T-helper 17 cell (primary cell): ENCODE measurements around the gene PODNL1. TPM values are rescaled to one million over a fixed set of nuclear protein-coding genes. Genes with fewer than 3 reads are reported as not detected.

Source experiments
- ATAC-seq: fragments of 150-1000 bp; cut with Tn5 transposase; 2 replicates; pipeline ENCODE4 v1.10.0; 2021; ENCODE audit warnings: mild to moderate bottlenecking, moderate library complexity
- DNase-seq, 3 donors: peaks; one replicate each; pipeline versions ENCODE4 v3.0.0 to v3.0.0-alpha.2; 2020 to 2021
- H3K9me3 ChIP-seq: one replicate; pipeline ENCODE4 v1.7.0; 2013; ENCODE audit warnings: low read length, mild to moderate bottlenecking; ENCODE audit not compliant: control insufficient read depth, poor library complexity, severe bottlenecking
- H3K27ac Mint-ChIP-seq: one replicate; pipeline ENCODE4 v1.8.0; 2022; ENCODE audit warnings: mild to moderate bottlenecking, moderate library complexity, mixed read lengths
- H3K27me3 Mint-ChIP-seq: one replicate; pipeline ENCODE4 v1.8.0; 2022; ENCODE audit warnings: mixed read lengths
- H3K36me3 Mint-ChIP-seq: one replicate; pipeline ENCODE4 v1.8.0; 2022; ENCODE audit warnings: low read depth, mixed read lengths
- H3K4me1 Mint-ChIP-seq: one replicate; pipeline ENCODE4 v1.8.0; 2022; ENCODE audit warnings: mild to moderate bottlenecking, mixed read lengths
- H3K4me3 Mint-ChIP-seq: one replicate; pipeline ENCODE4 v1.8.0; 2022; ENCODE audit warnings: mild to moderate bottlenecking, moderate library complexity, mixed read lengths
- total RNA-seq, 4 donors: library from RNA in 2 of 4; stranded (reverse) in 2 of 4; gene quantifications; one replicate each; pipeline ENCODE4 v1.2.3 and lab custom pipeline; 2022 to 2026

Gene PODNL1
- total RNA-seq, 2 donors from 2014 or later, result 0.31 TPM; not detected in 1

GRCh38 chr19:13959141-13959961 lies 21.1 kb upstream of the PODNL1 start:
- no peaks in the 10 kb centered on the region for H3K27me3 Mint-ChIP-seq
- peaks cover 4% of the 10 kb centered on the region for H3K4me1 Mint-ChIP-seq
- H3K4me3 Mint-ChIP-seq, result no peak overlapping the region
- ATAC-seq, result no peak
- DNase-seq, result no peak
- H3K9me3 ChIP-seq, result no peaks in the 10 kb centered on the region
- H3K36me3 Mint-ChIP-seq, result no peaks in the 10 kb centered on the region
- H3K27ac Mint-ChIP-seq, result no peak overlapping the region

DNA sequence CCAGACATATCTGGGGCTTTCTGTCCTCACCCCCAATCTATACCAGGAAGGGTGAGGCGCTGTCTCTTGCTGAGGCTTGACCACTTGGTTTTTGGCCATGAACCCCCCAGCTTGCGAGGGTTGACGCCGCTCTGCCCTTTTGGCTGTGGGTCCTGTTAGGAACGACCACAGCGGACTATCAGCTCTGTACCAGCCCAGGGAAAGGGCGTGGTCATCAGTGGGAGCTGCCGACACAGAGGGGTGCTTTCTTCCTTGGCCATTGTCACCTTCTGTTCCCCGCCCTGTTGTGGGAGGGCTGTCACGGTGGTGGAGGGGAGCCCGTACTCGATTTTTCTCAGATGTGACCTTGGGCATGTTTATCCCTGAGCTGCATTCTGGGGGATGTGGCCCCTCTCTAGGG lies 19.8 kb upstream of the PODNL1 start:
- peaks cover 9% of the 10 kb centered on the region for H3K4me1 Mint-ChIP-seq
- H3K27ac Mint-ChIP-seq, result peak overlapping the region; percentile 11
- no peak overlapping the region for H3K4me3 Mint-ChIP-seq
- H3K36me3 Mint-ChIP-seq, result no peaks in the 10 kb centered on the region
- H3K9me3 ChIP-seq, result no peaks in the 10 kb centered on the region
- ATAC-seq, result no peak
- no peak for DNase-seq
- no peaks in the 10 kb centered on the region for H3K27me3 Mint-ChIP-seq

GRCh38 chr19:13957051-13957450 lies 18.8 kb upstream of the PODNL1 start:
- H3K27ac Mint-ChIP-seq, result no peak overlapping the region
- peaks cover 9% of the 10 kb centered on the region for H3K4me1 Mint-ChIP-seq
- H3K27me3 Mint-ChIP-seq, result no peaks in the 10 kb centered on the region
- H3K9me3 ChIP-seq, result no peaks in the 10 kb centered on the region
- no peaks in the 10 kb centered on the region for H3K36me3 Mint-ChIP-seq
- no peak for ATAC-seq
- no peak overlapping the region for H3K4me3 Mint-ChIP-seq
- DNase-seq, result no peak

DNA sequence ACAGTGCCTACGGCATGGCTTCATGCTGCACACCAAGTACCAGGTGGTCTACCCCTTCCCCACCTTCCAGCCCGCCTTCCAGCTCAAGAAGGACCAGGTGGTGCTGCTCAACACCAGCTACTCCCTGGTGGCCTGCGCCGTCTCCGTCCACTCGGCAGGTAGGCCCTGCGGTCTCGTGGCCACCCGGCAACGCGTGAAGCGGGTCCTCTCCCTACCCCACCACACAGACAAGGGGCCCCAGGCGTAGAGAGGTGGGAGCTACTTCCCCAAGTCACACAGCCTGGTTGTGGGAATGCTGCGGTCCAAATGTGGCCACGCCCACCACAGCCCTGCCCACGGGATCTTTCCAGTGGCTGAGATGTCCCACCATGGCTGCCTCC lies 18.1 kb upstream of the PODNL1 start:
- Mint-ChIP-seq H3K4me1 (peaks cover 13% of the 10 kb centered on the region), H3K4me3 (no peak overlapping the region), H3K36me3 (no peaks in the 10 kb centered on the region), H3K27ac (no peak overlapping the region), H3K27me3 (no peaks in the 10 kb centered on the region)
- ATAC-seq (no peak), DNase-seq (no peak)
- no peaks in the 10 kb centered on the region for H3K9me3 ChIP-seq

DNA sequence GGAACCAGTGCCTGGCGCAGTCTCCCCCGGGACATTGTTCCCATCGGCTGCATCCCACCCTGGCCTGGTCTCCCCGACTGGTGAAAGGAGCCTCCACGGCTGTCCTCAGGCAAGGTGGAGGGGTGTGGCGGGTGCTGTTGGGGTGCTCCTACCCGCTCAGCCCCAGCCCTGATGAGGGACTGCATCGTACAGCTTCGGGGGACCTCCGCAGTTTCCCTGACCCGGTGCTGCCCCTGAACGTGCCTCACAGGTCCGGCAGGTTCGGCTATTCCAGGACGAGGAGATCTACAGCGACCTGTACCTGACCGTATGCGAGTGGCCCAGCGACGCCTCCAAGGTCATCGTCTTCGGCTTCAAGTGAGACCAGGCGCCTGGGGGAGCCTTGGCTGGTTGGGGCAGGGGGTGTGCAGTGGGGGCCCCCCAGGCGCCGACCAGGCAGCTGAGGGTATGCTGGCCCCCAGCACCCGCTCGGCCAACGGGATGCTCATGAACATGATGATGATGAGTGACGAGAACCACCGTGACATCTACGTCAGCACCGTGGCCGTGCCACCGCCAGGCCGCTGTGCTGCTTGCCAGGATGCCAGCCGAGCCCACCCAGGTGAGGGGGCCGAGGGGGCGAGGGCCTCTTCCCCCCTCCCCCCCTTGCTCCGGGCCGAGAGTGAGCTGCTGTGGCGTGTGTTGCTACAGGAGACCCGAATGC lies 17.6 kb upstream of the PODNL1 start:
- H3K9me3 ChIP-seq, result no peaks in the 10 kb centered on the region
- Mint-ChIP-seq H3K4me1 (peaks cover 13% of the 10 kb centered on the region), H3K4me3 (no peak overlapping the region), H3K36me3 (no peaks in the 10 kb centered on the region), H3K27ac (no peak overlapping the region), H3K27me3 (no peaks in the 10 kb centered on the region)
- ATAC-seq (no peak), DNase-seq (no peak)

- DNase-seq, result no peak
- ATAC-seq, result no peak
- H3K4me3 Mint-ChIP-seq, result peak overlapping the region; percentile 68
- H3K27me3 Mint-ChIP-seq, result no peaks in the 10 kb centered on the region
- no peaks in the 10 kb centered on the region for H3K36me3 Mint-ChIP-seq
- no peaks in the 10 kb centered on the region for H3K9me3 ChIP-seq
- H3K27ac Mint-ChIP-seq, result peak overlapping the region; percentile 93
- peaks cover 13% of the 10 kb centered on the region for H3K4me1 Mint-ChIP-seq
Observed at GRCh38 chr19:13954185-13954584, 16.0 kb upstream of the PODNL1 start.

- Mint-ChIP-seq H3K4me1 (peaks cover 13% of the 10 kb centered on the region), H3K36me3 (no peaks in the 10 kb centered on the region), H3K4me3 (peak overlapping the region; percentile 97), H3K27ac (peak overlapping the region; percentile 93), H3K27me3 (no peaks in the 10 kb centered on the region)
- DNase-seq (no peak), ATAC-seq (no peak)
- H3K9me3 ChIP-seq, result no peaks in the 10 kb centered on the region
Observed at GRCh38 chr19:13952931-13953531, 14.8 kb upstream of the PODNL1 start.

- peak within 1 kb of the TSS; percentile 93 for H3K27ac Mint-ChIP-seq
Observed at GRCh38 chr19:13952154-13952930, 14.1 kb upstream of the PODNL1 start, which contains the start of gene DCAF15. DCAF15 (plus strand) TSS chr19:13952509; CDS start chr19:13952513, 4 bp downstream.

GRCh38 chr19:13951799-13952153 lies 13.6 kb upstream of the PODNL1 start:
- DNase-seq (no peak), ATAC-seq (peak; percentile 2)
- H3K36me3 Mint-ChIP-seq, result no peaks in the 10 kb centered on the region
- H3K27me3 Mint-ChIP-seq, result no peaks in the 10 kb centered on the region
- H3K4me3 Mint-ChIP-seq, result peak overlapping the region; percentile 97
- peaks cover 13% of the 10 kb centered on the region for H3K4me1 Mint-ChIP-seq
- no peaks in the 10 kb centered on the region for H3K9me3 ChIP-seq
- H3K27ac Mint-ChIP-seq, result peak overlapping the region; percentile 93

More at GRCh38 chr19:13952154-13952930, 14.1 kb upstream of the PODNL1 start, which contains the start of gene DCAF15:
- DNase-seq (peak; percentile 95 to 98 (median 96)), ATAC-seq (peak; percentile 97)
- Mint-ChIP-seq H3K36me3 (no peaks in the 10 kb centered on the region), H3K4me3 (peak within 1 kb of the TSS; percentile 97), H3K27me3 (no peaks in the 10 kb centered on the region), H3K4me1 (peaks cover 13% of the 10 kb centered on the region)
- no peaks in the 10 kb centered on the region for H3K9me3 ChIP-seq

GRCh38 chr19:13951043-13951442 lies 12.8 kb upstream of the PODNL1 start:
- no peaks in the 10 kb centered on the region for H3K27me3 Mint-ChIP-seq
- no peaks in the 10 kb centered on the region for H3K36me3 Mint-ChIP-seq
- ATAC-seq (no peak), DNase-seq (no peak)
- no peak overlapping the region for H3K27ac Mint-ChIP-seq
- H3K4me1 Mint-ChIP-seq, result peaks cover 12% of the 10 kb centered on the region
- H3K9me3 ChIP-seq, result no peaks in the 10 kb centered on the region
- H3K4me3 Mint-ChIP-seq, result no peak overlapping the region

DNA sequence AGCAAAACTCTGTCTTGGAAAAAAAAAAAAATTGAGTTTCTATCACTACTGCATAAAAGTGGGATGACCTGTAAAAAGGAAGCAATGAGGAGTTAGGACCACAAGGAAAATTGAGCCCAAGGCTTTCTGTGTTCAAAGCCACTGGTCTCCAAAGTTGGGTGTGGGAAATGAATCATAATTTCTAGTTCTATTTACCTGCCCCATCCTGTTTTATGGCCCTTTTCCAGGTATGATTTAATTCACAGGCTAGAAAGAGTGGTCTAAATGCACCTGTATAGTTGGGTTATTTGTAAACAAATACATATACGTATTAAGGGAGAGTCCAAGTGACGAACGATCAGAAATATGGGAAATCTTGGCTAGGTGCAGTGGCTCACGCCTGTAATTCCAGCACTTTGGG lies 8.2 kb upstream of the PODNL1 start:
- H3K27ac Mint-ChIP-seq, result no peak overlapping the region
- ATAC-seq, result no peak
- H3K36me3 Mint-ChIP-seq, result no peaks in the 10 kb centered on the region

DNA sequence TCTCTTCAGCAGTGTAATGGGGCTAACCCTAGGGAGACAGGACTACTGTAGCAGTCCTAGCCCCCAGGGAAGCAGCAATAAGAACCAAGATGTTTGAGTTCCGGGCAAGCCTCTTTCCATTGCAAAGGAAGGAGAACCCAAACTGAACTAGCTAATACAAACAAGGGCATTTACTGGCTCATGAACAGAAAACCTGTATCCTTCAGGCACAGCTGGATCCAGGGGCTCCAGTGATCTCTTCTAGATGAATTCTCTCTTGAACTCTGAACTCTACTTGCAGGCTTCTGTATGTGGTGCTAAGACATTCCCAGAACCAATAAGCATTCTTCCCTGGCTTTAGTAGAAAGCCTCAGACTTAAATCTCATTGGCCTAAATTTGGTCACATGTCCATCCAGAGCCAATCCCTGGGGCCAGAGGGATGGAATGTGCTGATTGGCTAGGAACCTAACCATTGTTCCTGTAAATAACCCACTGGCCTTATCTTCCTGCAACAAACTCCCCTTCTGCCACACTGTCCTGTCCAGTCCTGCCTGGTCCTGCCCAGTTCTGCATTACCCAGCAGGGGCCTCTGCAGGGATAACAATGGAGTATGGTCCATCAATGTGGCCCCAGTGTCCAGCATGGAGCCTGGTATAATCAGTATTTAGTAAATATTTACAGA lies 3.9 kb upstream of the PODNL1 start:
- no peaks in the 10 kb centered on the region for H3K27me3 Mint-ChIP-seq
- peaks cover 2% of the 10 kb centered on the region for H3K36me3 Mint-ChIP-seq
- no peak overlapping the region for H3K27ac Mint-ChIP-seq
- DNase-seq, result no peak
- peaks cover 2% of the 10 kb centered on the region for H3K4me1 Mint-ChIP-seq
- H3K4me3 Mint-ChIP-seq, result no peak overlapping the region
- H3K9me3 ChIP-seq, result no peaks in the 10 kb centered on the region
- no peak for ATAC-seq

More for the DNA sequence above, 8.2 kb upstream of the PODNL1 start:
- Mint-ChIP-seq H3K4me1 (no peaks in the 10 kb centered on the region), H3K27me3 (no peaks in the 10 kb centered on the region), H3K4me3 (no peak overlapping the region)
- no peak for DNase-seq
- no peaks in the 10 kb centered on the region for H3K9me3 ChIP-seq
